ENCODE results near the gene GJB5.
"Not testable (repeated sequence)": the region's sequence is repeated elsewhere in the genome, so short reads cannot be mapped to it uniquely, and the experiment has no call there.

GRCh38 chr1:34732831-34733230 lies 22.0 kb upstream of the GJB5 start:
- not testable (repeated sequence) for TF ChIP-seq CTCF (IDR thresholded peaks at IDR 0.05; ENCODE audit: control extremely low read depth in 1 of 3, insufficient read depth in 1 of 3, low read depth in 1 of 3, low read length in 3 of 3); TAF1 (IDR thresholded peaks at IDR 0.05; ENCODE audit: low read depth, low read length); ASH2L (IDR thresholded peaks at IDR 0.05; ENCODE audit: low read length); BRCA1 (IDR thresholded peaks at IDR 0.05; ENCODE audit: low read depth, low read length); POLR2AphosphoS5 (IDR thresholded peaks at IDR 0.05; ENCODE audit: low read depth, low read length); CEBPB (IDR thresholded peaks at IDR 0.05; ENCODE audit: low read depth, low read length); CHD2 (IDR thresholded peaks at IDR 0.05; ENCODE audit: low read length); JUND (IDR thresholded peaks at IDR 0.05; ENCODE audit: low read length); USF2 (IDR thresholded peaks at IDR 0.05; ENCODE audit: low read length); TEAD4 (IDR thresholded peaks at IDR 0.05; ENCODE audit: low read depth, low read length); PHF8 (conservative IDR thresholded peaks at IDR 0.05; ENCODE audit: low read depth, low read length)

All from H1 (cell line).